SK-N-MC (cell line): ENCODE measurements around the gene EMP2.

Source experiments
- EZH2 ChIP-seq: fragments of 200-600 bp; sonication (generic); IDR thresholded peaks from one replicate; pipeline ENCODE4 v1.6.1; 2017; ENCODE audit warnings: antibody characterized with exemption
- FOXP2 ChIP-seq: optimal IDR thresholded peaks from 2 replicates; pipeline ENCODE3; 2011; ENCODE audit warnings: mild to moderate bottlenecking, moderate library complexity; ENCODE audit not compliant: insufficient read depth; ENCODE audit errors: extremely low read length, control extremely low read depth
- POLR2AphosphoS5 ChIP-seq: IDR thresholded peaks from 2 replicates; pipeline ENCODE4 v1.6.1; 2012; ENCODE audit warnings: mild to moderate bottlenecking, low read depth, low read length, borderline replicate concordance

GRCh38 chr16:10579575-10579964 lies 828 bp downstream of the EMP2 start:
- TF ChIP-seq POLR2AphosphoS5 (no peak), EZH2 (no peak), FOXP2 (no peak)
